Prostate gland (tissue), 2 donors: ENCODE data around the gene NTNG2. TPM values are rescaled to one million over a fixed set of nuclear protein-coding genes. Genes with fewer than 3 reads are reported as not detected.

Source experiments
- DNase-seq: peaks from one replicate; pipeline ENCODE4 v3.0.0-alpha.2; 2019; ENCODE audit warnings: low spot score
- H3K27ac ChIP-seq, 2 donors: fragments of 200-600 bp; sonication (generic); 2 replicates each; pipeline ENCODE4 v1.5.1; 2017 to 2019
- H3K27me3 ChIP-seq: fragments of 200-600 bp; sonication (generic); replicated peaks from 2 replicates; pipeline ENCODE4 v1.5.1; 2019; ENCODE audit not compliant: insufficient read depth
- H3K36me3 ChIP-seq, 2 donors: fragments of 200-600 bp; sonication (generic); 1 replicate in 1 of 2; 2 replicates in 1 of 2; pipeline versions ENCODE4 v1.5.1 to v1.8.1; 2017 to 2019
- H3K4me1 ChIP-seq: fragments of 200-600 bp; sonication (generic); replicated peaks from 2 replicates; pipeline ENCODE4 v1.5.1; 2019
- H3K4me3 ChIP-seq, 2 donors: fragments of 200-600 bp; sonication (generic); 2 replicates each; pipeline ENCODE4 v1.5.1; 2017 to 2019
- H3K9me3 ChIP-seq: fragments of 200-600 bp; sonication (generic); 2 replicates; pipeline ENCODE4 v1.5.1; 2017
- CTCF ChIP-seq, 4 experiments: fragments of 200-600 bp in 2 of 4; fragments of 450-650 bp in 2 of 4; sonication (generic) in 2 of 4; IDR thresholded peaks; 1 replicate in 3 of 4; 2 replicates in 1 of 4; pipeline ENCODE4 v1.5.1; 2016 to 2019; ENCODE audit warnings: antibody characterized with exemption in 4 of 4, mild to moderate bottlenecking in 2 of 4, moderate library complexity in 2 of 4
- POLR2A ChIP-seq: fragments of 450-650 bp; IDR thresholded peaks from one replicate; pipeline ENCODE4 v1.6.1; 2016; ENCODE audit warnings: antibody characterized with exemption, mild to moderate bottlenecking
- POLR2AphosphoS5 ChIP-seq: sonication (generic); formaldehyde crosslinking; IDR thresholded peaks from one replicate; pipeline ENCODE4 v1.6.1; 2017; ENCODE audit warnings: antibody characterized with exemption
- WGBS: methylation state at CpG from one replicate; pipeline ENCODE4 v1.1.5; 2018; 5-methylcytosine and 5-hydroxymethylcytosine counted together
- intact Hi-C: fragments of 100-400 bp; cut with DNase I; formaldehyde crosslinking; loops from one replicate; pipeline ENCODE4 v1.14.2; 2022
- total RNA-seq, 2 donors: library from RNA; depleted of rRNA; stranded (reverse); fragments of >200 nt; gene quantifications; one replicate each; pipeline ENCODE4 v1.1.0, GENCODE V29; 2016

Gene NTNG2
- total RNA-seq, 2 donors from 2014 or later, result 12.7 to 37.4 TPM

GRCh38 chr9:132230605-132231004, 68.7 kb downstream of the NTNG2 start:
- intact Hi-C loops, result no loop called here
- Histone ChIP-seq H3K27me3 (no peaks in the 10 kb centered on the region), H3K4me3 (no peak overlapping the region), H3K36me3 (no peaks in the 10 kb centered on the region), H3K4me1 (no peaks in the 10 kb centered on the region), H3K9me3 (no peaks in the 10 kb centered on the region), H3K27ac (no peak overlapping the region)
- WGBS, result 91% methylated on average over 4 of the region's 4 CpGs
- no peak for DNase-seq
- TF ChIP-seq POLR2AphosphoS5, result no peak
- TF ChIP-seq POLR2A, result no peak
- TF ChIP-seq CTCF (IDR thresholded peaks at IDR 0.05), result no peak

GRCh38 chr9:132231019-132231701, 69.3 kb downstream of the NTNG2 start:
- no peak for DNase-seq
- TF ChIP-seq POLR2AphosphoS5 (no peak), CTCF (IDR thresholded peaks at IDR 0.05) (no peak), POLR2A (no peak)
- intact Hi-C loops, result no loop called here
- Histone ChIP-seq H3K9me3 (no peaks in the 10 kb centered on the region), H3K27ac (no peak overlapping the region), H3K36me3 (no peaks in the 10 kb centered on the region), H3K4me3 (no peak overlapping the region), H3K27me3 (no peaks in the 10 kb centered on the region), H3K4me1 (no peaks in the 10 kb centered on the region)
- 82% methylated on average over 20 of the region's 20 CpGs for WGBS

GRCh38 chr9:132232522-132232921, 70.7 kb downstream of the NTNG2 start:
- Histone ChIP-seq H3K27ac (no peak overlapping the region), H3K4me3 (no peak overlapping the region), H3K36me3 (no peaks in the 10 kb centered on the region), H3K27me3 (no peaks in the 10 kb centered on the region), H3K9me3 (no peaks in the 10 kb centered on the region), H3K4me1 (no peaks in the 10 kb centered on the region)
- intact Hi-C loops, result no loop called here
- no peak for TF ChIP-seq POLR2A
- WGBS, result 85% methylated on average over 3 of the region's 3 CpGs
- no peak for DNase-seq

DNA sequence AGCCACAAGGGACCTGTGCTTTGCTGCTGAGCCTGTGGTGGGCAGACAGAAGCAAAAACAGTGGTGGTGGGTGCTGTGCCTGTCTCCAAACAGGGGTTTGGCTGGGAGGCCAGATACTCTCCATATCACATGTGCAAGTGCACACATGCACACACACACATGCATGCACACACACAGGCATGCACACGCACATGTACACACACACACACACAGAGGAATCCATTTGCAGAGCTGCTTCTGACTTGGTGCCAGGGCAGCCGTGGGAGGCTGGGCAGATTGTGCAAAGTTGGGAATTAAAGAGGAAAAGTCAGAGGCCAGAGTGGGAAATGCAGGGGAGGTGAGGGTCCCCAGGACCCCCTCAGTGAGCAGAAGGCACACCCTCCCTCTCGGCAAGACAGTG, 71.3 kb downstream of the NTNG2 start:
- intact Hi-C loops, result no loop called here
- 84% methylated on average over 3 of the region's 3 CpGs for WGBS

GRCh38 chr9:132234535-132234934, 72.7 kb downstream of the NTNG2 start:
- Histone ChIP-seq H3K4me3 (no peak overlapping the region), H3K27ac (no peak overlapping the region), H3K27me3 (no peaks in the 10 kb centered on the region), H3K9me3 (no peaks in the 10 kb centered on the region), H3K4me1 (no peaks in the 10 kb centered on the region), H3K36me3 (no peaks in the 10 kb centered on the region)
- WGBS, result 61% methylated on average over 12 of the region's 12 CpGs
- no peak for TF ChIP-seq CTCF (IDR thresholded peaks at IDR 0.05)
- TF ChIP-seq POLR2A, result no peak
- TF ChIP-seq POLR2AphosphoS5, result no peak
- DNase-seq, result no peak
- intact Hi-C loops, result no loop called here

More for the DNA sequence above, 71.3 kb downstream of the NTNG2 start:
- Histone ChIP-seq H3K36me3 (no peaks in the 10 kb centered on the region), H3K4me3 (no peak overlapping the region), H3K4me1 (no peaks in the 10 kb centered on the region), H3K27ac (no peak overlapping the region), H3K27me3 (no peaks in the 10 kb centered on the region), H3K9me3 (no peaks in the 10 kb centered on the region)
- no peak for DNase-seq
- TF ChIP-seq POLR2A (no peak), CTCF (IDR thresholded peaks at IDR 0.05) (no peak)
